GM19035 (cell line): ENCODE measurements around the gene HOXB3.
"Not testable (repeated sequence)": the region's sequence is repeated elsewhere in the genome, so short reads cannot be mapped to it uniquely, and the experiment has no call there.

Experiments
- ATAC-seq: cut with Tn5 transposase; IDR thresholded peaks from one replicate; pipeline ENCODE4 v1.9.1; 2021; ENCODE audit not compliant: unreplicated experiment

The HOXB3 gene

DNA sequence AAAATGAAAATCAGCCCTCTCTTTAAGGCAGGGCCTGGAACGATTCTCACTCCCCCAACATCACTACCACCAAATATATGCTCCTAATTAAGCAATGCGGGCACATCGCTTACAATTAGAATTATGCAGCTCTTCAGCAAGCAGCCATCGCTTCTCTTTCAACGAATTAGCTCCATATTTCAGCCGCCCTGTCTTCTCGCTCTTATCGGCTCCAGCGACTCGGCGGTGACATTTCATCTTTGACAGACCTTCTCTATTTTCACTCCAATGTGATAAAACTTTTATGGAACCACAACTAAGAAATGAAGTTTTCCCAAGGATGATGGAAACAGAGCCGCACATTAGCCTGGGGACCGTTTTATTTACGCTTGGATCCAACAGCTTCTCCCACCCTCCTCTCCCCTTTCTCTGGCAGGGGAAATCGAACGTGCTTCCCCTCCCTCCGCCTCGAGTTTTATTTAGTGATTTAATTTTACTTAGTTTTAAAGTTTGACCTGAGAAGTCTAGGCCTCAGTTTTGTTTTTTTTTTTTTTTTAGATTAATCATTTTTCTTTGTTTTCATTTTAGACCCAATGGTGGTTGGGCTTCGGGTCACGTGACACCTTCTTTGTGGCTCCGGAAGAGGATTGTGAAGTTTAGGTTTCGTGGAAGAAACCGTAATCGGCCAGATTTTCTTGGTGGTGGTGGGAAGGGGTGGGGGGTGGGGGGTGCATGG, 42.1 kb downstream of the HOXB3 start:
- no peak for ATAC-seq

DNA sequence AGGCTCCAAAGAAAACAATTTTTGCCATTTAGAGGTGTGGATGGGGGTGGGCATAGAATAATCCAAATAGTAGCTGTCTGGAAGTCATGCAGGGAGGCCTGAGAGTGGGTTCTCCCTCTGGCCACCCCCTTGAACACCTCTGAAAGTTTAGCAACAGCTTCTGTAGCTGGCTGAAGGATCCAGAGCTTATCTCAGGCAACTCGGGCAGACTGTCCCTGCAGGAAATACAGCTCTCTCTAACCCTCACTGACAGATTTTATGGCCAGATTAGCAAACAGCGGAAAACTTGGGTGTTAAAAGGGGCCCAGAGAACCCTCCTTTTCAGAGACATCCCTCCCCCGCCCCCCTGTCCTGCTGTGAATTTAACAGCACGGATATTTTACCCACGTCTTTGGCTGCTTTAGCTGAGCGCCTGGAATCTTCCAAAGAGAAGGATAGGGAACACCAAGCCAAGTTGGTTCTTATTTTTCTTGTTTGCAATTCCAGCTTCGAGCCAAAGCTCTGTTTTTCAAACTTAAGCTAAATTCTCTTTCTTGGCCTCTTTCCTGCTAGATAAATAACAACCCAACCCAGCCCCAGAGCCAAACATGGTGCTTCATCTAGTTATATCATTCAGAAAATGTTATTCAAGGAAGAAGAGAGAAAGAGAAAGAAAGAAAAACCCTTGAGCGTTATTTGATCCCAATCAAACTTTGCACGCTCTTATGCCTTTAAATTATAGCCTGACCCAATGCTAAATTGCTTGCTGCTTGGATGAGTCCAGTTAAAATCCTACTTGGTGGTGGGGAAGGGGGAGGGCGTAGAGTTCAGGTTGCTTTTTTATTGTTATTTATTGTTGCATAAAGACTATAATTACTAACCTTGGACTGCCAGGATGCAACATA, 42.9 kb downstream of the HOXB3 start:
- ATAC-seq, result no peak

DNA sequence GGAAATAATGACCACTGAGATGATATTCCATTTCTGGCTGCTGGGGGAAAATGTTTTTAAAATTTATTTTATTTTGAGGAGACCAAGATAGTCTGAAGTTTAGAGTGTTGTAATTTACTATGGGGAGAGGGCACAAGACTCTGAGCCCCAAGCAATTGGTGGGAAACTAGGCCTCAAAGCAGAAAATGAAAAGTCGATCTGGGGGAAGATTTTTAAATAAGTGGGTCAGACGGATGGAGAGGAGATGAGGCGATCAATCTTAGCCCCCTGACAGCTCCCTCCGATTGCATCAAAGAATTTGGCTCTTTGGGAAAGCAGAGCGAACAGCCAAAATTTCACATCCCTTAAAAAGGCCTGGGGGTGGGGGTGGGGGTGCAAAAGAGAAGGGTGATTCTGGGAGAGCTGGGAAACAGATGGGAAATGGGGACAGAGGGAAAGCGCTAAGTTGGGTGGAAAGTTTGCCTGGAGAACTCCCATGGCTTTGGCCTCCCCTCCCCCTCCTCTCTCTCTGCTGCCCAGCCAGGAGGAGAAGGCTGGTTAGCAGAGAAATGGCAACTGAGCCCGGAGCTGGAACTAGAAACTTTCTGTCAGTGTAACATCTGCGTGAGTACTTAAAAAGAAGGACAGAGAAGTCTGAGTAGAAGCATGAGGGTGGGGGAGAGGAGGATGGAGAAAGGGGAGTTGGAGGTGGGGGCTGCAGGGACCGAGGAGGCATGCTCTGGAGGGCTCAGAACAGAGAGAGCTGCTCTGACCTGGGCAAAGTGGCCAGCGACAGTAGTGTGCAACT, 43.7 kb downstream of the HOXB3 start:
- ATAC-seq, result no peak

DNA sequence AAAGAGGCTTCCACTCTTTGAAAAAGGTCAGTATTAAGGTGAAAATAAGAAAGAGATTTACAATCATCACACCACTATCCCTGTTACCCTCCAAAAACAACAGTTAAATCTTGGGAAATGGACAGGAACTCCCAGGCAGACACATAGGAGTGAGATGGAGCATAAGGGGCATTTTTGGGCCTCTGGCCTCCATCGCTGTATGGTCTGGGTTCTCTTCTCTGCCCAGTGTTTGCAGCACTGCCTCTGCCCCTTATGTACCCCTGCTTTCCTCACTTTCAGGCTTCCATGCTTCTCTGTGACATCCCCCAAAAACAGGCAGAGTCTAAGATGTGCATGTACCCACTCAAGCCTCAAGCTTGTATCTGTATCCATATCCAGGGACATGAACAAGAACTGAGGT, 44.5 kb downstream of the HOXB3 start:
- ATAC-seq, result no peak

DNA sequence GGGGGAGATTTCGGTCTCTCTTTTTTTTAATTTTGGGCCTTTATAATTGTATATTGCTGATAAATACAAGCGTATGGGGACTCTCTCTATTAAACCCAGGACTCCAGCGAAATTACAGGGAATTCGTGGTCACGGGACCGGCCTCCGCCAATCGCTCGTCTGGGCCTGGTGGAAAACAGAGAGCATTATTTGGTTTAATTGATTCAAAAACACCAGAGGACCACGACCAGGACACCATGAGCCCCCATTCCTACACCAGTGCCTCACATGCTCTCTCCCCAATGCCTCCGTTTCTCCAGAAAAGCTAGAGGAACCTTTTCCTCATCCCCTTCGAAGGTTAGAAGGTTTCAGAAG, 45.0 kb downstream of the HOXB3 start, which contains the start of gene HOXB2:
Gene HOXB2, minus strand, starts transcription at position 88 of the 354 bp plus-strand sequence. CDS start 198 bp downstream, outside the sequence.
- no peak for ATAC-seq

DNA sequence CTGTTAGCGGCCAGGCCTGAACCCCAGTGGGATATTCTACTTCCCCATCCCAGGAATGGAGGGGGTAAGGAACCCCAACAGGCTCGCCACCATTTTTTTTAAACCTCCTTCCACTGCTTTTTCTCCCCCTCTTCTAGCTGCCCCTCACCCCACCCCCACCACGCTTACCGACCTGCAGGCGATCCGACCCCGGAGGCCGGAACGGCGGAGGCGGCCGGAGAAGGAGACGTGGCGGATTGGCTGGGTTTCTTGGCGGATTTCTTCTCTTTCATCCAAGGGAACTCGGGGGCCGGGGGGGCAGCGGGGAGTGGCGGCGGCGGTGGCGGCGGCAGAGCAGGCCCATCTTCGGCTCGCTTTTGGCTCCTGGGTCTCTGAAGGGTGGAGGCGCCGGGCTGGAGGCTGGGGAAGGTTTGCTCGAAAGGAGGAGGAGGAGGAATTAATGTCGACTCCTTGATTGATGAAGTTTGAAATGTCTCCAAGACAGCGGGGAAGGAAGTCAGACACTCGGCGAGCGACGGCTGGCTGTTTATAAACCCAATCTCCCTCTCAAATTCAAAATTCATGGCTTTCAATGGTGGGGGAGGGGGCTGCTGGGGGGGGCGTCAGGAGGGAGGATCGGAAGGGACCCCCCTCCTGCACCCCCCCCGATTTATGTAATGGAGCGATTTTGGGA, 45.6 kb downstream of the HOXB3 start:
- ATAC-seq, result no peak

DNA sequence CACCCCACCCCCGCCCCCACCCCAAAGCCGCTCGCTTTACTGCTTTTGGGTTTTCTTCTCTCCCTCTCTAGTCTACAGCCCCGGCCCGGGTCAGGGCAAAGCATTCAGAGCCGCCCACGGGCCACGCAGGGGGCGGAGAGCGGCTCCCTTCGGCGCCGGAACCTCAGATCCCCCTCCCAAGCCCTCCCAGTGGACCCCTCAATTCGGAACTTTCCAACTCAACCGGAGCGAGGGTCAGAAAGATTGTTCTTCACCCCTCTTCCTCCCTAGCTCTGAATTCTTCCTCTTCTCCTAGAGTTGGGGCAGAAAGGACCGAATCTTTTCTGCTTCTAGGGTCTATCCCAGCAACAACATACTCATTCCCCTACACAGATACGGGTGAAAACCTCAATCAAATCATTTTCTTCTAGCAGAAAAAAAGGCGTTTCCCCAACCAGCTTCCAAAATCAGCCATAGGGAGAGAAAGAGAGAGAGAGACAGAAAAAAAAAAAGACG, 46.1 kb downstream of the HOXB3 start:
- no peak for ATAC-seq

DNA sequence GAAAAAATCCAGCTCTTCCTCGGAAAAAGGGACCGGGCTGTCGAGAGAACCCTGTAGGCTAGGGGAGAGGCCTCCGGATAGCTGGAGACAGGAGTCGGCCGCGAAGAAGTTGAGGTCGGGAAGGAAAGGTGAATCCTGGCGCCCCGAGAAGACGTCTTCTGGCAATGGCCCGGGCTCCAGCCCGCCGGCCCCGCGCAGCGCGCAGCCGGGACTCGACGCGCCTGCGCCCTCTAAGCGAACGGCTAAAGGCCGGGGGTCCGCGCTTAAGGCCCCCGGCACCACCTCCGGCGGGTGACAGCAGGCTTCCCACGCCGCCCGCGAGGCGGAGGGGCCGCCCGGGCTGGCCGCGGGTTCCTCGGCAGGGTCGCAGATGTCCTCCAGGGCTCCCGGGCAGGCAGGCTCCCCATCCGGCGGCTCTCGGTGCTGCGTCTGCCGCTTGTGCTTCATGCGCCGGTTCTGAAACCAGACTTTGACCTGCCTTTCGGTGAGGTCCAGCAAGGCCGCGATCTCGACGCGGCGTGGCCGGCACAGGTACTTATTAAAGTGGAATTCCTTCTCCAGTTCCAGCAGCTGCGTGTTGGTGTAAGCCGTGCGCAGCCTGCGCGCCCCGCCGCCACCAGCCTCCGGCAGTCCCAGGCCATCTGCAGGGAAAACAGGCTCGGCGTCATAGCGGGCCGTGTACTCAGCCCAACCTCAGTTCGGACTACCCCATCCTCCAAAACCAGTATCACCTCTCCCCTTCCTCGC, 46.8 kb downstream of the HOXB3 start:
- ATAC-seq, result no peak

DNA sequence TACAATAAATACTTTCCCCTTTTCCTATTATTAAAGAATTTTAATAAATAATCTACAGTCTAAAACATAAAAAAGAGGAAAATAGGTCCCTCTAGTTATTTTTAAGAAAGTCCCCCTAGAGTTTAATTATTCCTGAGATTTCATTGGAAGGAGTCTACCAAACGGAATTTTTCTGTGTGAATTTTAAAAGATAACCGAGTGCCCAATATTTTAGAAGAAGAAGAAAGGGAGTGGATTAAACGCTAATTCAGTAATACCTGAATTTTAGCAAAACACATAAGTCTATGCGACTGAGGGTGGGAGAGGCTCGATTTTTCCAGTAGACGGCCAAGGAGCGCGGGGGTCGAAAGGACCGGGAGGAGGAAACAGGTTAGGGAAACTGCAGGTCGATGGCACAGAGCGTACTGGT, 47.3 kb downstream of the HOXB3 start:
- ATAC-seq, result no peak

DNA sequence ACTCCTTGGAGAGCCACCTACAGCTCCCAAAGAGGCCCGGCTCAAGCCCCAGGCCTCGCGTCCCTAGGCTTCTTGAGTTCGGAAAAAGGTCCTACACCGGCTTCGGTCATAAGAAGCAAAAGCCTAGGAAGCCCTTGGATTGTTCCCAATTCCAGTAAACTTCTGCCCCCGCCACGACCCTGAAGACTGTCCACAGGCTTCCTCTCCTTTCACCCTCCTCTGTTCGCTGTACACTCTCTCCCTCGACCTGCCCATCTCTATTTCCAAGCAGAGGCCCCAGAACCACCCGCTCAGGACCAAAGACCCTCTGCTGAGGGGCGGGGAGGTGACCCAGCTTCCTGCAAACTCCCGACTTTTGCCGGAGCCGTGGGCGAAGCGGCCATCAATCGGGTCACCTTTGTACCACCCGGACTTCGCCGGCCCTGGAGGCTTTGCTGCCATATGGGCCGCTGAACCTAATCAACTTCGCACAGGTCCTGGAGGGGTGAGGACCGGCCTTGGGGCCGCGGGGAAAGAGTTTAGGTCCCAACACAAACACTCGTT, 47.9 kb downstream of the HOXB3 start:
- ATAC-seq, result no peak

DNA sequence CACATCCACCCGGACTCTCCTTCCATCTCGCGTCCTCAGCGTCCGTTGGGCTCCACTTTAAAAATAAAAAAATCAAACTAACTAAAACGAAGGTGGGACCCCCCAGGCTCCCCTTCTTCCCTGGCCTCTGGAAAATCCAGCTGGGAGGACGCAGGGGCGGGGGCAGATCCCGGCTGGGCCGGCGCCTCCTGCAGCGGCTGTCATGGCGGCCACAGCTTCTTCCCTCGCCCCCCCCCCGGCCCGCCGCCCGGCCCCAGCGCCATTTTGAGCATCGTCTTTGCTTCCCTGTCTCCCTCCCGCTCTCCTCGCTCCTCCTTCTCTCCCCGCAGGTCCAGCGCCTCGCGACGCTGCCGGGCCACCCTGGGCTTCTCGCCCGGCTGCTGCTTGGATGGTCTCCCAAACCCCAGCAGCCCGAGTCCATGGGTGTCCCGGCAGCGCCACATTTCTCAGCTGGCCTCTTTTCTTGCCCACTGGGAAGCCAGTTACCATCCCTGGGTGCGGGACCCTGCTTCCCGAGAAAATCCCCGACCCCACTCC, 48.4 kb downstream of the HOXB3 start:
- ATAC-seq, result no peak

DNA sequence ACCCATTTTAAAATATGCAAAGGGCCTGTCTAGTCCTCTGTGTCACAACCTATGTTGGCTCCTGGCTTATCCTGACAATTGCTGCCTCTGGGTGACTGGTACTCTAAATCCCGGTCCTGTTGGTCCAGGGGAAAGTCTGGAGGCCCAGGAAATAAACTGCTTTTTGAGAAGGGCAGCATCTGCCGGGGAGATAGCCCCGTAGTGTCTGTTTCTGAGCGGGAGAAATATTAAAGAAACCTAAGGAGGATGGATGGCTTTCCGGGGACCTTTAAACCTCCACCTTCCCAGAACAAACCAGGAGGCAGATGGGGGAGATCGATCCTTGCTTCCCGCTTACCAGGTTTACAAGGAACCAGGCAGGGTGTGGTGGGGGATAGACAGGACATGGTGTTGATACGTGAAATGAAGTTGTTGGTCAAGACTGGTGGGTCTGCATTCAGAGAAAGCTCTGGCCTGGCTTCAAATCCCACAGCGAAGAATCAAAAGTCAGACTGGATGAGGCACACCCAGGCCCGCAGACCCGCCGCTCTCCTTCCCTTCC, 48.9 kb downstream of the HOXB3 start:
- no peak for ATAC-seq

DNA sequence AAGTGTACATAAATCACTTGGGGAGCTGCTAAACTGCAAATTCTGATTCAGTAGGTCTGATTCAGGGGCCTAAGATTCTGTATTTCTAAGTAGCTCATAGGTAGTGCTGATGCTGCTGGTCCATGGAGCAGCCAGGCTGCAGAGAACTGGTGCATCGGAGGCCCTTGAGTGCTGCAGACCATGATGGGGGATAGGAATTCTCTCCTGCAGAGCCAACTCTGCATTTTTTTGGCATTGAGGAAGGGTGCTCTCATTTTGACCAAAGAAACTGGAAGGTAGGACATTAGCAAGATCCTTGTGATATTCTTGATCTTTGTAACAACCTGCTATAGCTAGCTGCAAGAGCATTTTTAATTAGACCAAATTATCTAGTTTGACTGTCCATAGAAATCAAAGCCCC, 49.8 kb downstream of the HOXB3 start:
- ATAC-seq, result no peak

DNA sequence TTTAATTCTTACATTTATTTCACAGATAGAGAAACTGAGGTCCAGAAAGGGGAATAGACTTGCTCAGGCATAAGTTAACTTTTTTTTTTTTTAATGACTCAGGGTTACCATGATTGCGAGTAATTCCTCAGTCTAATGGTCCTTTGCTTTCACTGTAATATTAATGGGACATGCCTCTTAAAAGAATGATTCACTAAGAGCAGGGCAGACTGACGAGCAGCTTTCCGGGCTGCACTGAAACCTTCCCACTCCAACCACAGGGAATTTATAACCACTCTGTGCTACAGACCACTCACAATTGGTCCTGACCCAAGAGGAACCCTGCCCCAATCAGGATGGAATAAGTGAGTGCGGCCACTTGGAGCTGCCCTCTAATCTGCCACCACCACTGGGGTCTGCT, 50.9 kb downstream of the HOXB3 start:
- no peak for ATAC-seq

DNA sequence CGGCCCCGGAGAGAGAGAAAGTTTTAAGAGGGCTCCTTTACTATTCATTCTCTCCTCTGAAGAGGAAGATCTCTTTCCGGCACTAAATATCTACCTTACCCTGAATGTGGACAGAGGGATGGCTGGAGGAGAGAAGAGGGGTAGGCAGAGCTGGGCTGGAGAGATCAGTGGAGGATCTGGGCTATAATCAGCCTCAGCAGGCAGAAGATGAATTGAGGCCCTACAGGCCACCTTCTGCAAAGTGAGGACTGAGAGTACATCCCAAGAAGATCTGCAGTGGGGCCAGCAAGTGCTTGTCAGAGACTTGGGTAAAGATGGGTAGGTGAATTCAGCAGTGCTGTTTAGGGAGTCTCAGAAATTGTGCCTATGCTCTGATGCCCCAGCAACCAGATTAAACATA, 52.7 kb downstream of the HOXB3 start:
- no peak for ATAC-seq

DNA sequence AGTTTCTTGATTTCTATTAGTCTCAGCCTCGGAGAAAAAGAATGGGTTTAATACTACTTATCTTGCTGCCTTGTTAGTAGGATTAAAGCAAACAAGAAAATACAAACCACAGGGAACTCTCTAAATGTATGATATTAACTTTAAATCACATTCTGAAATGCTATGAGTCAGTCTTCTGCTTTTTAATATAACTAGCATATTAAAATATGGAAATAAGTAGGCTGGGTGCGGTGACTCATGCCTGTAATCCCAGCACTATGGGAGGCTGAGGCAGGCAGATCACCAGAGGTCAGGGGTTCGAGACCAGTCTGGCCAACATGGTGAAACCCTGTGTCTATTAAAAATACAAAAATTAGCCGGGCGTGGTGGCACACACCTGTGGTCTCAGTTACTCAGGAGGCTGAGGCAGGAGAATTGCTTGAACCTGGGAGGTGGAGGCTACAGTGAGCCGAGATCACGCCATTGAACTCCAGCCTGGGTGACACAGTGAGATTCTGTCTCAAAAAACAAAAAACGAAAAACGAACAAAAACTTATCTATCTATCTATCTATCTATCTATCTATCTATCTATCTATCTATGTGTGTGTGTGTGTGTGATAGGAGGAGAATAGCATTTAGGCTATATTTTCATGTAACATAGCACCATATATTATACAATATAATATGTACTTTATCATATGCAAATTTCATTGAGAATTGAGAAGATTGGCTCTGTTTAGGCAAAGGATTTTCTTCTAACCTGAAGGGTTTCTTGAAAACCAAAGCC, 54.1 kb downstream of the HOXB3 start:
- not testable (repeated sequence) for ATAC-seq

DNA sequence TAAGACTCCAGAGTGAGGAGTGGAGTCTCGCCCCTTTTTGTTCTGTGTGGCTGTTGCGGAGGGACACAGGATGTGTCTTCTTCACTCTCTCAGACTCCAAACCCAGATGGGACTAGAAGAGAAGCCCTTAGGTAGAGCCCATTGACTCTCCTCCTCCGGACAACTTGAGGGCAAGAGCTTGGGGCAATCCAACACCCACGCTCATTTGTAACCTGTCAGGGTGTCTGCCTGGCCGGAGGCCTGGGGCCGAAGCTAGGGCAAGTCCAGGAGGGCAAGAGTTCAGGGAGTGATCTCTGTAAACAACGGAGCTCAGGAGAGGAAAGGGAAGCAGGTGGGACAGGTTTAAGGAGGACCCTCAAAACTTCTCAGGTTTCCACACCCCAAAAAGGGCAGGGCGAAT, 57.8 kb downstream of the HOXB3 start:
- no peak for ATAC-seq

DNA sequence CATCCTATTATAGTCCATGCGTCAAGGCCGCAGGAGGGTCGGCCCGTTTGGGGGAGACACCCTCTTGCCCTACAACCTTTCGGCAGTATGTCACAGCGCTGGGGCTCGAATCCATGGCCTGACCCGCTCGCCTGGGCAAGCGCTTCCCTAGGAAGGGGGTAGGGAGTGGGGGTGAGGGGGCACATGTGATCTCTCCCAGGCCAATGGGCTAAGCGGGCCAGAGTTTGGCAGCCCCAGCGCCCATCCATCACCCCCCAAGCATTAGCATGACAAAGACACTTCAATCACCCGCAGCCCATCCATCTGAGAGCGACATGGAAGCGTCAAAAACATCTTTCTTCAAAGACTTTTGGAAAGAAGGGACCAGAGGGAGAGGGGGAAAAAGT, 59.2 kb downstream of the HOXB3 start, which contains the start of gene HOXB1:
Gene HOXB1, minus strand, starts transcription at position 125 of the 386 bp plus-strand sequence. Its CDS starts 107 bp downstream, at position 18.
- ATAC-seq, result no peak
